ENCODE measurements around the gene SOX13. TPM values are rescaled to one million over a fixed set of nuclear protein-coding genes. Genes with fewer than 3 reads are reported as not detected.

SOX13 gene
- total RNA-seq, 1 experiment from 2014 or later: 35.6 TPM

DNA sequence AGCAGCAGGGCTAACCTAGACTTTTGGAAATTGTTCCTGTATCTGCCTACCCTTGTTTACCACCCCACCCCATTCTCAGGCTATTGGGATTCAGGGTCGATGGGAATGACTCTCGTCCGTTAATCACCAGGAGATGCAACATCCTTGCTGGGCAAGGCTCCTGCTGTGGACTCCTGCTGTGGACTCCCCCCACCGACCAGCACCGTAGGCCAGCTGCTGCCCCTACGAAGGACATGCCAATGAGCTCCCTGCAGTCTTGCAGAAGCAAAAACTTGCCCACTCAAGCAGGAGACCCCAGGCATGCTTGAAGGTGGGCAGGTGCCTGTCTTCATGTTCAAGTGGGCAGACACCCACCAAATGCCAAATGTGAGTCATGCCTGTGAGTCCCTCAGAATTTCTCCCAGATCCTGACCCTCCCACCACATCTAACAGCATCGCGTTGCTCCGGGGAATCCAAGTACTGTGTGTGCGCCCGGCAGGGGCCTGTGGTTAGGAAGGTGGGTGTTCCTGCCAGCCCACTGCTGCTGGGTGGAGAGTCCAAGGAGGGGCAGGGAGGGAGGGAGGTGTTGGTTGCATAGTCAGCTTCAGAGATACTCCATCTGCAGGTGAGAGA is 41.7 kb upstream of the SOX13 start:
- Histone ChIP-seq H3K9ac (ENCODE audit: low read length) (no peak overlapping the region), H3K27ac (ENCODE audit: low read depth, low read length) (no peak overlapping the region), H3K79me2 (ENCODE audit: insufficient read depth, low read length) (no peaks in the 10 kb centered on the region), H2AFZ (ENCODE audit: low read depth, low read length, poor library complexity, severe bottlenecking) (no peak overlapping the region), H3K4me2 (ENCODE audit: low read length) (peak overlapping the region; percentile 49), H3K4me1 (ENCODE audit: control insufficient read depth in 1 of 2, insufficient read depth in 2 of 2, low read length in 2 of 2) (peaks cover 12 to 28% of the 10 kb centered on the region in 2 experiments), H3K9me3 (ENCODE audit: control insufficient read depth in 1 of 2, insufficient read depth in 1 of 2, low read depth in 1 of 2, low read length in 2 of 2) (no peaks in the 10 kb centered on the region), H3K36me3 (ENCODE audit: control insufficient read depth in 1 of 2, insufficient read depth in 2 of 2, low read length in 2 of 2) (no peaks in the 10 kb centered on the region), H3K9me2 (ENCODE audit: insufficient read depth) (no peaks in the 10 kb centered on the region), H3K27me3 (ENCODE audit: insufficient read depth, low read length) (no peaks in the 10 kb centered on the region), H4K20me1 (ENCODE audit: insufficient read depth) (no peaks in the 10 kb centered on the region), H3K4me3 (replicated peaks in 1 of 2; ENCODE audit: low read depth in 1 of 2, low read length in 2 of 2) (no peak overlapping the region)
- CTCF ChIA-PET: no interaction called here
- intact Hi-C loops (cut with micrococcal nuclease): no loop called here
- no peak for TF ChIP-seq ZFX (IDR thresholded peaks at IDR 0.05)
- TF ChIP-seq CTCF (IDR thresholded peaks at IDR 0.05 in 2 of 3, conservative IDR thresholded peaks at IDR 0.05 in 1 of 3; ENCODE audit: borderline replicate concordance in 1 of 3, insufficient read depth in 1 of 3, low read depth in 2 of 3, low read length in 2 of 3): no peak
- peak; percentile 17; the same call in 1 of the 2 replicates for TF ChIP-seq FOSL1 (IDR thresholded peaks at IDR 0.05; ENCODE audit: low read depth)
- TF ChIP-seq EGR1 (IDR thresholded peaks at IDR 0.05; ENCODE audit: low read depth): no peak
- TF ChIP-seq CEBPB (IDR thresholded peaks at IDR 0.05; ENCODE audit: low read depth): no peak
- ATAC-seq (peak; percentile 87), DNase-seq (ENCODE audit: low read depth, low spot score) (peak; percentile 28)
- RAD21 ChIA-PET (ENCODE audit: low non-redundant PET in 1 of 2, low total read pairs in 2 of 2, uncharacterized antibody in 2 of 2, unreplicated experiment in 2 of 2): no interaction called here
- POLR2A ChIA-PET: no interaction called here
- BruUV-seq (replicated peaks): no TSS peak

- ATAC-seq (peak; percentile 37), DNase-seq (ENCODE audit: low read depth, low spot score) (no peak)
- CTCF ChIA-PET: interaction anchor here (1.2 kb wide), 1 partner anchor 162 kb away, joined by 3 read pairs; no protein-coding TSS in a partner anchor
- Histone ChIP-seq H3K9ac (ENCODE audit: low read length) (no peak overlapping the region), H3K4me2 (ENCODE audit: low read length) (no peak overlapping the region; the same call in 1 of the 2 replicates), H2AFZ (ENCODE audit: low read depth, low read length, poor library complexity, severe bottlenecking) (no peak overlapping the region), H3K4me1 (ENCODE audit: control insufficient read depth in 1 of 2, insufficient read depth in 2 of 2, low read length in 2 of 2) (peaks cover 12 to 28% of the 10 kb centered on the region in 2 experiments), H3K4me3 (replicated peaks in 1 of 2; ENCODE audit: low read depth in 1 of 2, low read length in 2 of 2) (no peak overlapping the region), H3K79me2 (ENCODE audit: insufficient read depth, low read length) (no peaks in the 10 kb centered on the region), H3K36me3 (ENCODE audit: control insufficient read depth in 1 of 2, insufficient read depth in 2 of 2, low read length in 2 of 2) (no peaks in the 10 kb centered on the region), H3K27ac (ENCODE audit: low read depth, low read length) (no peak overlapping the region), H4K20me1 (ENCODE audit: insufficient read depth) (no peaks in the 10 kb centered on the region), H3K9me2 (ENCODE audit: insufficient read depth) (no peaks in the 10 kb centered on the region), H3K9me3 (ENCODE audit: control insufficient read depth in 1 of 2, insufficient read depth in 1 of 2, low read depth in 1 of 2, low read length in 2 of 2) (no peaks in the 10 kb centered on the region), H3K27me3 (ENCODE audit: insufficient read depth, low read length) (no peaks in the 10 kb centered on the region)
- POLR2A ChIA-PET: no interaction called here
- no peak for TF ChIP-seq JUND (IDR thresholded peaks at IDR 0.05)
- no peak for TF ChIP-seq SIN3A (IDR thresholded peaks at IDR 0.05; ENCODE audit: low read depth)
- no peak for TF ChIP-seq ZNF274 (IDR thresholded peaks at IDR 0.05; ENCODE audit: low read depth, low read length)
- TF ChIP-seq SRF (IDR thresholded peaks at IDR 0.05; ENCODE audit: low read depth): no peak
- no TSS peak for BruUV-seq (replicated peaks)
- RAD21 ChIA-PET (ENCODE audit: low non-redundant PET in 1 of 2, low total read pairs in 2 of 2, uncharacterized antibody in 2 of 2, unreplicated experiment in 2 of 2): interaction anchor here (0.6 kb wide), 2 partner anchors 161 to 166 kb away, joined by 3 read pairs; no protein-coding TSS in a partner anchor
- intact Hi-C loops (cut with micrococcal nuclease): no loop called here
Observed at GRCh38 chr1:204032642-204033235, 40.2 kb upstream of the SOX13 start.
